ENCODE data around the gene PTPRN2. TPM values are rescaled to one million over a fixed set of nuclear protein-coding genes. Genes with fewer than 3 reads are reported as not detected.
"Not testable (repeated sequence)": the region's sequence is repeated elsewhere in the genome, so short reads cannot be mapped to it uniquely, and the experiment has no call there.

Gene PTPRN2
- total RNA-seq, 2 donors from 2014 or later, result 30.3 to 40.7 TPM

DNA sequence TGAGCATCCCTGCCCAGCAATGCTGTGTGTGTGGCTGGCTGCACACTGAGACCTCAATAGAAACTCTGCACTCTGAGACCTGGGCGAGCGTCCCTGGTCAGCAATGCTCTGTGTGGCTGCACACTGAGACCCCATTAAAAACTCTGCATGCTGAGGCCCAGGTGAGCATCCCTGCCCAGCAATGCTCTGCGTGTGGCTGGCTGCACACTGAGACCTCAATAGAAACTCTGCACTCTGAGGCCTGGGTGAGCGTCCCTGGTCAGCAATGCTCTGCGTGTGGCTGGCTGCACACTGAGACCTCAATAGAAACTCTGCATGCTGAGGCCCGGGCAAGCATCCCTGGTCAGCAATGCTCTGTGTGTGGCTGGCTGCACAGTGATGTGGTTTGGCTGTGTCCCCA is 553.7 kb downstream of the PTPRN2 start:
- ATAC-seq; DNase-seq; intact Hi-C loops (cut with DNase I, micrococcal nuclease): not testable (repeated sequence)

- intact Hi-C loops (cut with DNase I, micrococcal nuclease), result no loop called here
- ATAC-seq (no peak), DNase-seq (no peak)
Measured at GRCh38 chr7:158033196-158033595, 554.4 kb downstream of the PTPRN2 start.

DNA sequence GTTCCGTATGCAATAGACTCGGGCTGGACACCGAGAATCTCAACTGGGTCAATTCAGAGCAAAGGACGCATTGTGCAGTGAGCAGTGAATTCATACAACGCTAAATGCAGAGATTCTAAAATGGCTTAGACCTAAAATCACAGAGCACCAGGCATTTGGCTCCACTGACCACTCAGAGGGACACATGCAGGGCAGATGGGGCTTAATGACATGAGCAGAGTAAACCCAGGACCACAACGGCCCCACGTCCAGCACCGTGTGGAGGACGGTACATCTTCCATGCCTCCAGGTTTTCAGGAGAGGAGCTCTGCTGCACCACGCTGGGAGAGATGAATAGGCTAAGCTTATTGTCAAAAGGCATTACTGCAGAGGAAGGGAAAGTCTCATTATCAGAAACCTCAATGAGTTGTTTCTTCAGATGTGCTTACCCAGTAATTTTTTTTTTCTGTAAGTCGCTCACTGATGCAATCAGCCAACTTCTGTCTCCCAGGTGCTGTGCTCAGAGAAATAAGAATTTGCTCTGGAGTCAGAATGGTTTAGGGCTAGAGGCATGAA is 555.0 kb downstream of the PTPRN2 start:
- no peak for ATAC-seq
- intact Hi-C loops (cut with DNase I, micrococcal nuclease), result no loop called here
- DNase-seq, result no peak

- no peak for ATAC-seq
Measured at GRCh38 chr7:158031867-158032308, 555.7 kb downstream of the PTPRN2 start.

GRCh38 chr7:158030566-158030965 is 557.1 kb downstream of the PTPRN2 start:
- intact Hi-C loops (cut with DNase I, micrococcal nuclease), result no loop called here
- DNase-seq (no peak), ATAC-seq (no peak)

More at GRCh38 chr7:158031867-158032308, 555.7 kb downstream of the PTPRN2 start:
- intact Hi-C loops (cut with DNase I, micrococcal nuclease), result no loop called here
- DNase-seq, result no peak

GRCh38 chr7:158030071-158030470 is 557.6 kb downstream of the PTPRN2 start:
- ATAC-seq (no peak), DNase-seq (no peak)
- intact Hi-C loops (cut with DNase I, micrococcal nuclease), result no loop called here

- intact Hi-C loops (cut with DNase I, micrococcal nuclease), result no loop called here
- DNase-seq (no peak), ATAC-seq (peak; percentile 25)
Measured at GRCh38 chr7:158029509-158029908, 558.1 kb downstream of the PTPRN2 start.

DNA sequence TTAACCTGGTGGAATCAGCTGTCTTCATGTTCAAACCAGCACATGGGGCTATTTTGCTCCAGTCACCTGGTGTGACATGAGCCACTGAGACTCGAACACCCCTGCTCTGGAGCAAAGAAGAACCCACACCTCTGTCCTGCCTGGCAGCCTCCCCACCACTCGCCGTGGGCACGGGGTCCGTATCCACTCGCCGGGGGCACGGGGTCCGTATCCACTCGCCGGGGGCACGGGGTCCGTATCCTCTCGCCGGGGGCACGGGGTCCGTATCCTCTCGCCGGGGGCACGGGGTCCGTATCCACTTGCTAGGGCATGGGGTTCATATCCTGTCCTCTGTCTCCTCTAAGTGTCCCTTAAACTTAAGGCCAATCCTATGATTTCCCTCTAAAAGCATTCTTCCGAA is 558.7 kb downstream of the PTPRN2 start:
- ATAC-seq, result peak; percentile 6
- intact Hi-C loops (cut with DNase I, micrococcal nuclease), result no loop called here
- DNase-seq, result no peak

DNA sequence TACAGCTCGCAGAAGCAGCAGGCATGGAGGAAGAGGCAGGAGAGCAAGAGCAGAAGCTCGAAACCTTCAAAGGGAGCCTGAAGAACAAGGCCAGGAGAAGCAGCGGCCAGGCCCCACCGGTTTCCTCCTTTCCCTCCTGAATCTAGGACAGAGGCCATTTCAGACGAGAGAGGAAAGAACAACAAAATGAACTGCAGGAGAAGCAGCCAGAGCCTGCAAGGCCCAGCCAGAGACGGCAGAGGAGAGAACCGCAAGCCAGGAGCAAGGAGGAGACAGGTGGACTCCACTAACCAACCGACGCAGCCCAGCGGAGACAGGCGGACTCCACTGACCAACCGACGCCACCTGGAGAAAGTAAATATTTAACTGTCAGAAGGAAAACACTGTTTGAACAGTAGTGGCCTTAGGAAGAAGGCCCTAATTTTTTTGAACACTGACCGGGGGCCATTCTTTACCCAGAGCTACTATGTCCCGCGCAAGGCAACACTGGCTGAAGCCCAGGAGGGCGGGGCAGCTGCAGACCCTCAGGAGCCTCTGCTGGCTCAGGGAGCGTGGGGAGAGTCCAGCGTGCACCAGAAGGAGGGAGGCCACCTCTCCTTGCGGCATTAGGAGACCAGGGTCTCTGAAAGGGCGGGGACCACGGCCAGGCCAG is 559.2 kb downstream of the PTPRN2 start:
- intact Hi-C loops (cut with DNase I, micrococcal nuclease), result no loop called here
- ATAC-seq (peak; percentile 94), DNase-seq (peak; percentile 42 to 47)

- ATAC-seq (no peak), DNase-seq (no peak)
- intact Hi-C loops (cut with DNase I, micrococcal nuclease), result no loop called here
Measured at GRCh38 chr7:158027646-158028045, 560.0 kb downstream of the PTPRN2 start.

DNA sequence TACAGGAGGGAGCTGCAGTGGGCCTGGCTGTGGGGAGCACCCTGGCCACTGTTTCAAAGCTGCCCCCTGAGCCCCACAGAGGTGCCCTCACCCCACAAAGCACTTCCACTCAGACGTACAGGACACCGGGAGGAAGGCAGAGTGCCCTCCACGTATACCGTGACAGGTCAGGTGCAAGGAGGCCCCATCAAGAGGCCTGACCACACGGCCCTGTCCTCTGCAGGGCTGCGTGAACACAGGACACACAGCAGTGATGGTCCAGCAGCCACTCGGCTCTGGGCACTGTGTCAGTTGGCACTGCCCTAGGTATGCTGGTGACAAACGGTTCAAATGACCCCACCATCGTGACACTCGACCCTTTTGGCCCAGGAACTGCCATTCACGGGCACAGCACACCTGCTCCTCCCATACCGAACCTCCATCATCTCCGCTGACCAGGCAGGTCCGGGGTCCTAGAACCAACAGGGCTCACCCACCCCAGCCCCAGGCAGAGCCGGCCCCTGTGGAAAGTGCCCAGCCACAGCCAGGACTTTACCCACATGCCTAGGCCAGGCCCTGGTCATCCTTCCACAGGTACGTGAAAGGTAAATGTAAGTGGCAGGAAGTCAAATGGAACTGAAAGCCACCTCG is 560.9 kb downstream of the PTPRN2 start:
- DNase-seq (no peak), ATAC-seq (no peak)
- intact Hi-C loops (cut with DNase I, micrococcal nuclease), result no loop called here

GRCh38 chr7:158025686-158026600 is 561.7 kb downstream of the PTPRN2 start:
- DNase-seq, result no peak
- intact Hi-C loops (cut with DNase I, micrococcal nuclease), result no loop called here
- ATAC-seq, result no peak

DNA sequence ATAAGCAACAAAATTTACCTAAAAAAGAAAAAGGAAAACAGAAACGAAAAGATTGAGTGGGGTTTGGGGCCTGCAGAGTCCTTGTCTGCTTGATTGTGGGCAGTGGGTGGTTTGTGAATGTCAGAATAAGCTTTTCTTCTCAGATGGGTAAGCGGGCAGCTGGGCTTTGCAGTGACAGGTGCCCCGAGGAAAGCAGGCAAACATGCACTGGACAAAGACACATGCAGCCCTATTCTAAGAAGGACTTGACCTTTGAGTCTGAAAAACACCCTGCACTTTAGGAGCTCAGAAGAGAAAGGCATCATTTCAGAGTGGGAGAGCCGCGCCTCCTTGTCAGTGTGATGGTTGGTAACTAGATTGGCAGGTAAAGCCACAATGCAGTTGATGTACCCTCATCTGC is 562.7 kb downstream of the PTPRN2 start:
- intact Hi-C loops (cut with DNase I, micrococcal nuclease), result no loop called here
- DNase-seq, result no peak
- no peak for ATAC-seq

GRCh38 chr7:158024351-158024715 is 563.3 kb downstream of the PTPRN2 start:
- intact Hi-C loops (cut with DNase I, micrococcal nuclease), result no loop called here
- DNase-seq (no peak), ATAC-seq (no peak)

DNA sequence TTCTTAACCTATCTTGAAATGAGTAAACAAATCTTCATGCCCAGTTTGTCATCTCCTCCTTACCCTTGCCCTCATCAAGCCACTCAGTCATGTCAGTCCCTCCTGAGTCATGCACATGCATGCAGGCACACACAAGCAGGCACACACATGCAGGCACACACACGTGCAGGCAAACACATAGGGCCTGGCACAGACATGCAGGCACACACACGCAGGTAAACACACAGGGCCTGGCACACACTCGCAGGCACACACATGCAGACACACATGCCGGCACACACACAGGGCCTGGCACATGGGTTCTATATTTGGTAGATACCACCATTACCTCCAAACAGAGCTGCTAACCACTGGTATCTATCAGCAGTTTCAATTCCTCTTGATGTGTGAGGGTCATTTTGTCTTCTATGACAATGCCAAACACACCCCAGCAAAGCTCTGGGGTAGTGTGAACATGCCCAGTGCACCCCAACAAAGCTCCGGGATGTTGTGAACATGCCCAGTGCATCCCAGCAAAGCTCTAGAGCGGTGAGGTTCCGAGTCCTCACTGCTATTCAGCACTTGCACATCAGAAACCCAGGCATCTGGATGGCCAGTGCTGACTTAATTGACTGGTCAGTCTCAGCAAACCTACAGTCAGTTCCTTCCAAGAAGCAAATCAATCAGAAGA is 563.8 kb downstream of the PTPRN2 start:
- intact Hi-C loops (cut with DNase I, micrococcal nuclease), result no loop called here
- DNase-seq (no peak), ATAC-seq (no peak)

DNA sequence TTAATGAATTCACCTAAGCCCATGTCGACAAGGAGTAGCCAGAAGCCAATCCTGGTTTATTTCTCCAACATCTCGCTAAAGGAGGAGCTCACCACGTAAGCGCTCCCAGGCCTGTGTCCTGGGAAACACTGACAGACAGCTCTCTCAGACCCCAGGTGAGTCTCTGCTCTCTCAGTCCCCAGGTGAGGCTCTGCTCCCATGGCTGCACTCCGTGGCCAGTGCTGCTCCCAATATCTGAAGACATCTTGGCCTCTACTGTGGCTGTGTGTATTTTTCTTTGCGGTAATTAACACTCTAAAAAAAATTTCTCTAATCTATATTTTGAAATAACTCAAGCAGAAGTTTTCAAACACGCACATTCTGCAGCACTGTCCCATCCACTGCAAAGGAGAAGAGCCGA is 564.5 kb downstream of the PTPRN2 start:
- DNase-seq, result no peak
- ATAC-seq, result no peak
- intact Hi-C loops (cut with DNase I, micrococcal nuclease), result no loop called here

DNA sequence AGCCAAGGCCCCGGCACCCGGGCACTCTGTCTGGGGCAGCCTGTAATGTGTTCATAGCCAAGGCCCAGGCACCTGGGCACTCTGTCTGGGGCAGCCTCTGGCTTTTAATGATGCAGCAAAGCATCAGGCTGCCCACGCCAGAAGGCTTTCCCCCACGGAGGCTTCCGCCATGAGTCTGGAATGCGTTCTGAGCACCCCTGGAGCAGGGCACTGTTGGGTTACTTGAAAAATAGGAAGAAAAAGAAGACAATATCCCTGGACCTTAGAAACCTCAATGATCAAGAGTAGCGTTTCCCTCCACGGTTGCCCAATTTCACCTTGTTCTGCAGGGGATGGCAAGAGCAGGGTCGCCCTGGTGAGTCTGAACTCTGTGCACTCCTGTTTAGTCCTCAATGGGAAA is 565.0 kb downstream of the PTPRN2 start:
- ATAC-seq (no peak), DNase-seq (no peak)
- intact Hi-C loops (cut with DNase I, micrococcal nuclease), result no loop called here

DNA sequence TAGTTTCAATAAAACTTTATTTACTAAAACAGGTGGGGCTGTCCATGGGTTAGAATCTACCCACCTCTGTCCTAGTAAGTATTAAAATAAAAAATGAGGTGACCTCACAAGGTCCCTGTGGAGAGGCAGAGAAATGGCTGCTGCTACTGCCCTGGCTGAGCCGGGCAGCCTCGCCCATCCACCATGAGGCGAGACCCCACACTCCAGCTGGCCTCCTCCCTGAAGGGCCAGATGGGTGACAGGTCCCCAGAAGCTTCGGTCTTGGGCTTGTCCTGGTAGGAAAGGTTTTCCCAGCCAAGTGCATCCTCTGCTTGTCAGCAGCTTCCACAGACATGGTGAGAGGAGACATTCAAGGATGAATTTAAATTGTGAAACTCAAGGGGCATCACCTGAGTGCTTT is 565.8 kb downstream of the PTPRN2 start:
- DNase-seq (no peak), ATAC-seq (no peak)
- intact Hi-C loops (cut with DNase I, micrococcal nuclease), result no loop called here

- ATAC-seq (no peak), DNase-seq (no peak)
- intact Hi-C loops (cut with DNase I, micrococcal nuclease), result no loop called here
Measured at GRCh38 chr7:158020706-158021095, 566.9 kb downstream of the PTPRN2 start.
